Non-pigmented ciliary epithelial cell (primary cell): Measurements from ENCODE around the gene SEMA3F.
"Not testable (repeated sequence)": the region's sequence is repeated elsewhere in the genome, so short reads cannot be mapped to it uniquely, and the experiment has no call there.

Source experiments
- DNase-seq: peaks from one replicate; pipeline ENCODE4 v3.0.0-alpha.2; 2010; ENCODE audit warnings: low read depth

The SEMA3F gene

DNA sequence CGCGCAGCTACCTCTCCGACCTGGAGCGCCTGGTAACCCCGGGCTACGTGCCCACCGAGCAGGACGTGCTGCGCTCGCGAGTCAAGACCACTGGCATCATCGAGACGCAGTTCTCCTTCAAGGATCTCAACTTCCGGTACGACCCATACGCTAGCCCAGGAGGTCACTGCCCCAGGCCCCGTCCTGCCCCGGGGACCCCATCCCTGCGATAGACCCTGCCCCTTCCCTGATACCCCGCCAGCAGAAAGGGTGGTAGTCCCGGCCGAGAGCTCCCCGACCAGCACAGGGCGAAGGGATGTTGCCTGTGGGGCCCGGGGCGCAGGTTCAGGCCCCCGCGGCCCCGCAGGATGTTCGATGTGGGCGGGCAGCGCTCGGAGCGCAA is 38.6 kb downstream of the SEMA3F start:
- no peak for DNase-seq

DNA sequence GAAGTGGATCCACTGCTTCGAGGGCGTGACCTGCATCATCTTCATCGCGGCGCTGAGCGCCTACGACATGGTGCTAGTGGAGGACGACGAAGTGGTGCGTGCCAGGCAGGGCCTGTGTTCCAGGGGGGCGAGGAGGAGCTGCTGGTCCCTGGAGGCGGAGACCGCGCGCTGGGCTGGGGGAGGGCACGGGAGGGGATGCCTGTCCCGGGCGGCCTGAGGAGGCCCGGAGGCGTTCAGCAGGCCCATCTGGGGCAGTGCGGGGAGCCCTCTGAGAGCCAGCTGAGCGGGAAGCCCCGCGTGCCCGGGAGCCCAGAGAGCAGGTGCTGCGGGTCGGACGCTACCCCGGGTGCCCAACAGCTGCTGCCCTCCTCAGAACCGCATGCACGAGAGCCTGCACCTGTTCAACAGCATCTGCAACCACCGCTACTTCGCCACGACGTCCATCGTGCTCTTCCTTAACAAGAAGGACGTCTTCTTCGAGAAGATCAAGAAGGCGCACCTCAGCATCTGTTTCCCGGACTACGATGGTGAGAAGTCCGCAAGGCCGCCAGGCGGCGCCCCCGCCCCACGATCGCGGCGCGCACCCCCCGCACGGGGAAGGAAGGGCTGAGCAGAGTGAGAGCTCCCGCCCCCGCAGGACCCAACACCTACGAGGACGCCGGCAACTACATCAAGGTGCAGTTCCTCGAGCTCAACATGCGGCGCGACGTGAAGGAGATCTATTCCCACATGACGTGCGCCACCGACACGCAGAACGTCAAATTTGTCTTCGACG is 39.2 kb downstream of the SEMA3F start:
- no peak for DNase-seq

DNA sequence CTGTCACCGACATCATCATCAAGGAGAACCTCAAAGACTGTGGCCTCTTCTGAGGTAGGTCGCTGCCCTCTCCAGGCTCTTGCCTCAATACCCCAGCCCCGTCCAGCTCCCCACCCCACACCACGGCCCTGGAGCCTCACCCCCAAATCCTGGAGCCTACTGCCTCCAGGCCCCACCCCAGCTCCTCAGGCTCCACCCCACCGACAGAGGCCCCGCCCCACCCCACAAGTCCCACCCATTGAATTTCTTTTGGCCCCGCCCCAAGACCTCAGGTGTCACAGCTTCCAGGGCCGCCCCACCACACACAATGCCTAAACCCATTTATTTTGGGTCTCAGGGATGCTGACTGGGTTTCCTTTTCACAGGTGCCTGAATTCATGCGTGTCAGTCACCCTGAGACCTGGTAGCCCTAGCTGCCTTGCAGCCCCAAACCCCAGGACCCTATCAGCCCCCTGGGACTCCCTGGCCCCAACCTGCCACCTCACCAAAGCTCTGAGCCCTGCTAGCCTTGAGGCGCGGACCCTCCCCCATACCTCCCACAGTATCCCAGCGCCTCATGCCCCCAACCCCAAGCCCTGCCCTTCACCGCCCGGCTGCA is 39.9 kb downstream of the SEMA3F start:
- no peak for DNase-seq

DNA sequence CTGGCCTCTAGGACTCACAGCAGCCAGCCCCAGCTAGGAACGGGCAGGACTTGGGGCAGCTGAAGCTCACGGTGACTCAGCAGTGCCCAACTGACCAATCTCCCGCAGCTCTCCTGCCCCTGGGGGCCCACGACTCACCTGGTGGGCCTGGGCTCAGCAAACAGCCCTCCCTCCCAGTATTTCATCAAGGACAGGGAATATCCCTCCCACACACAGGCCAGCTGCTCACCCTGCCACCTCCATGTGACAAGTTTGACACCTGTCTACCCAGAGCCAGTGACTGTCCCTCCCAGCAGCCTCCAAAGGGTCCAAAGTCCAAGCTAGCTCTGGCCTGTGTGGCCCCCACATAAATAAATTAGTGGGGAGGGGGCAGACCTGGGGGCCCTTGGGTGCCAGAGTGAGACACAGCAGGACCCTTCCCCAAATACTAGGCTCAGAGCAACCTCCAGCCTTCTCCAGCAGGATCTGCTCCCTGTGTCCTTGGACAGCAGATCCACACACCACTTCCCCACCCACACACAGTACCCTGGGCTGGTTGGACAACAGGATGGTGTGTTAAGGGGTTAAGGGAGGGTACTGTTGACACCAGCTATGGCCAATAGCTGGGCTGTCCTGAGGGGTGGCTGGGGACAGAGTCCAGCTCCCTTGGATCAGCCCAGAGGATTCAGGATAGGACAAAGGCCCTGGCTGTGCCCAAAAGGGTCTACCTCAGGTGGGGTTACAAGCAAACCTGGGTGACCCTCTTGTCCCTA is 40.6 kb downstream of the SEMA3F start:
- DNase-seq: no peak

DNA sequence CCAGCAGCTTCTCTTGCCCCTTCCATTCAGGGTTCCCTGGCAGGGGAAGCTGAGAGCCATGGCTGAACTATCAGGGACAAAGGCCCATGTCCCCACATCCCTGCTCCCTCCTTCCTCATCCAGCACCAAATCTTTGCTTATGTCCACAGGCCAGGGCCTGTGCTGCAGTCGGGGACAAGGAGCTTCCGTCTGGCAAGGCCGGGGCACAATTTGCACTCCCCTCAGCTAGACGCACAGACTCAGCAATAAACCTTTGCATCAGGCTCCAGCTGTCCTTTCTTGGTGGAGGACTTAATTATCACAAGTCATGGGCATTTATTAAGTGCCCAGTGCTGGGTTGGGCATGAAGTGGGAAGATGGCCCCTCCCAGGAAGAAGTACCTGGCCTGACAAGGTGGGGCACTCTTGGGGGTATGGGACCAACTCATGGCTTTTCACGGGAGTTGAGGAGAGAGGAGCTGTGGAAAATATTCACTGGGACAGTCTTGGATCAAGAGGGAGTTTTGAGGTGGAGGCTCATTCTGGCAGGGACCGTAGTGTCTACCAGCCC is 41.2 kb downstream of the SEMA3F start:
- no peak for DNase-seq

DNA sequence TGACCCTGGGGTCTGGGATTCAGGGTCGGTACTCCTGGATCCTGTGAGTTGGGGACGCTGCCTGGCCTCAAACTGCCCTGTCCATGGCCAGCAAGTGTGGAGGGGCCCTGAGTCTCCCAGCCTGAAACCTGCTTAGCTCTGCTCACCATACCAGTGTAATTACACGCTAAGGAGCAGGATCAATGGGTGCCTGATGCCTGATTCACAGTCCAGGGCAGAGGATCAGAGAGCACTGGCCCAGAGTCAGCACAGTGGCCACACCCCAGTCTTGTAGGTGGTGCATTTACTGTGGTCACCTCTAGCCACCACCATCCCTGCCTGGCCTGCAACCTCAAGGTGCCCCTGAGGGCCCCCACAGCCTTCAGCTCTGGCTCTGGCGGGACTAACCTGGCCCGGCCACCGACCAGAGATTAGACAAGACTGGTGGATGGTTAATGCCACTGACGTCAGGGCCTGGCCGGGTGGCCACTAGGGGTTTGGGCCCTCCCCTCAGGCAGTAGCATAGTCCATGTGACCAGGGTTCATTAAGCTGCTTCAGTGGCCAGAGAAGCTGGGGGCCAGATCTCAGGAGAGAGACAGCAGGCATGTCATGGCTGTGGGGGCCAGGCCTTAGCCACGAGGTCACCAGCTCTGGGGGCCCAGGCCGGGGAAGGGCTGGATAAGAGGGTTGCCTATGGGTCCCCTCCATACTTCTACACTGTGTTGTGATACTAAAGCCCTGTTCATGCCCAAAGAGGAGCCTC is 46.6 kb downstream of the SEMA3F start:
- no peak for DNase-seq

DNA sequence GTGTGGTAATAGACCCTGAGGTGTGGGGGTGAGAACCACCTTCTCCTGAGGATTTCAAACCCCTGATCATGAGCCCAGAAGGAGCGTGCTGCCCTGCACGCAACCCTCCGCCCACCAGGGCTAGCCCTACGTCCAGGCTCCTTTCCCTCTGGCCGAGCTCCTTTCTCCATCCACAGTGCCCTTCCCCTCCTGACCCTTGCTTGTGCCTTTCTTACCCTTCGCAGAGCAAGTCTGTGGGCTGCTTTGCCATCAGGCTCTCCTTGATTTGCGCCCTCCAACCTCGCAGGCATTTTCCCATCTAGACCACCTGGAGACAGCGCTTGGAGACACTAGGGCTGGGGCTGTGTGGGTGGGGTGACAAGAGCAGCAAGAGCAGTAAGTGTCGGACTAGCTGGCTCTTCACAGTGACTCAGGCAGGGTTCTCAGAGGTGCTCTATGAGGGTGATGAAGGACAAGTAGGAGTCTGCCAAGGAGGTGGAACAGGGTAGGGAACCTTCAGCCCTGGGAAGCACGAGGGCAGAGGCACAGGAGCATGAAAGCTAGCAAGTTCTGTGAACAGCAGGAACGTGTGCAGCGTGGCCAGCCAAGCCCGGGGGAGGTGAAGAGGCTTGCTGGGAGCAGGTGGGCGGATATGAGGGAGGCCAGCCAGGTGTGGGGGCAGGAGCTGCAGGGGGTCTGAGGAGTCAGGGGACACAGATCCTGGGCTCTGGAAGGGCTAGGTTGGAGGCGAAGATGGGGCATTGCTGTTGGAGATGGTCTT is 47.4 kb downstream of the SEMA3F start:
- DNase-seq: no peak

DNA sequence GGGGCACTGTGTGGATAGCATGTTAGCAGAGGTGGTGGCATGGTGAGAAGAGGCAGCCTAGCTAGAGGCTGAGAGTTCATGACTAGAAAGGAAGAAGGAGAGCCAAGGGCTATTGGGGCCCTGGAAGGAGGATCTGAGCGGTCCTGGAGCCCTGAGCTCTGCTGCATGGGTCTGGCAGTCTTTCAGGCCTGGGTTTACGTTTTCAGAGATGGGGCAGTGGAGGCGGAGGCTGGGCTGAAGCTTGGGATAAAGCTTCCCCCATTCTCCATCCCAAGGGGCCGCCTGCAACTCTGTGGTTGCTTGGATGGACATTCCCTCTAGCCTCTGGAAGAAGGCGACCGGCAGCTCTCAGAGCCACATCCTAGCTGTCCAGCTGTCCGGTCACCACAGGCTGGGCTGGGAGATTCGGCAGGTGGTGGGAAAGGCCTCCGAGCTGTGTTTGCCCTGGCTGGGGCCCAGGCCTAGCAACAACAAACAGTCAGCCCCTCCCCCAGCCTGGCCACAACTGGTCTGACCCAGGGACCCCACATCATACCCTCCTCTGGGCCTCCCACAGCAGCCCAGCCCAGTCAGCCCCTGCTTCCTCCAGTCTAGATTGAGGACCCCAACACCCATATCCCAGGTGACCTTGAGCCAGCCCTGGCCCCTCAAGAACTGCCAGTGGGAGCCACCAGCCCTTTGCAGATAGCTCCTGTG is 48.1 kb downstream of the SEMA3F start:
- no peak for DNase-seq

DNA sequence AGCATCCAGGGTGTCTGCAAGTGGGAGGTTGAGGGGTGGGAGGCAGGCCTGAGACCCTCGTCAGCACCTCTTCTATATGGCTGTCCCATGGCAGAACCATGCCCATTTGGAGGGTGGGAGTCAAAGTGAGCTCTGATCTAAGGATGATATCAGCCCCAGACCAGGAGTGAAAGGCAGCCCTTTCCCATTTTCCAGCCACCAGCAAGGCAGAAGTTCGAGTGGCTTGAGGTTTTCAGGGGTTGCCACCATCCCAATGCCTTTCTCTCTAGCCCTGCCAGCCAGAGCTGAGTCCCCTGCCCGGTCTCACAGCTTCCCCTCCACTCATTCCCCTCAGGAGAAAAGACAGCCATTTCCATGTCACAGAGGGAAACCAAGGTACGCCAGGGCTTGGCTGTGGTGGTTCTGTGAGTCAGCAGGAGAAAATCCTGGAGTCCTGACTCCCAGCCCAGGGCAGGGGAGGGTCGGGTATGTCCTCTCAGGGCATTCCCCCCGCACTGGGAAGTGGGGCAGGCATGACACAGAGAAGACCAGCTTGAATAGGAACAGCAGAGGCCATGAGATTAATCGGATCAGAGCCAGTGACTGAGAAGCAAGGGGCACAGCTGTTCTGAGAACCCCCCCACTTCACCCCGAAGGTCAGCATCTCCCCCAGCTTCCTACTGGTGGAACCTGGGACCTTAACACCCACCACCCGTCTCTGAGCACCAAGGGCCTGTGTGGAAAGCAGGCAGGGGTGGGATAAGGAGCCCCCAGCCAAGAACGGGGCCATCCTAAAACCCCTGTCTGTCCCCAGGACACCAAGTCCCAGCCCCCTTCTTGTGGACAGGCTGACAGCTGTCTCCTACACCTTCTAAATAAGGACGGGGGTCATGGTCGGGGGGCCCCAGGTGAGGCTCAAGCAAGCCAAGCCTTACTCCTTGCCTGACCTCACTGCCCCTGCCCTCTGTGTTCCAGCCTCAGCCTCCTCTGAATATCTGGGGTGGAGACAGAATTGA is 49.0 kb downstream of the SEMA3F start:
- no peak for DNase-seq

DNA sequence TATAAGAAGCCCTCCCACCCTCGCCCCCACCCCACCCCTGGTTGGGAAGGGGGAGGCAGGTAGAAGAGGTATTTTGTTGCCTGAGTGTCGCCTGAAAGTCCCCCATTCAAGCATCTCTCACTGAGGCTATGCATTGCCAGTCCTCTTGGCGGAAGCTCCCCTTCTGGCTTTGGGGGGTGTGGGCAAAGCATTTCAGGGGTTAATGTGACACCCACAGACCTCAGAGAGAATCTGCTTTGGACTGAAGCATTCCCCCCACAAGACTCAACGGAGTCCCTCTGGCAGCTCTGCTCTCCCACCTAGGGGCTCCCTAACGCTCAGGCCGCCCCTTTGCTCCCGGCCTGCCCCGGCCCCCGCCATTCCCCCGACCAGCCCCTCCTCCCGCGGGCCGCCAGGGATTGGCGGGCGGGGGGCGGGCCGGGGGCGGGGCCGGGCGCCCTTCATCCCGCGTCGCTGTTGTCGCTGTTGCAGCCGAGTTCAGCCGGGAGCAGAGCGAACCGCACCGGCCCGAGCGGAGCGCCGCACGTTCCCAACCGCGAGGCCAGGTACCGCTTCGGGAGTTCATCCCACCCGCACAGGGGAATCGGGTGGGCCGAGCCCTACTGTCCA is 49.8 kb downstream of the SEMA3F start, which contains the start of gene SLC38A3:
TSS of gene SLC38A3 (plus strand) at position 468 of the 609 bp plus-strand sequence. CDS start 8,929 bp downstream, outside the sequence.
- DNase-seq: no peak

DNA sequence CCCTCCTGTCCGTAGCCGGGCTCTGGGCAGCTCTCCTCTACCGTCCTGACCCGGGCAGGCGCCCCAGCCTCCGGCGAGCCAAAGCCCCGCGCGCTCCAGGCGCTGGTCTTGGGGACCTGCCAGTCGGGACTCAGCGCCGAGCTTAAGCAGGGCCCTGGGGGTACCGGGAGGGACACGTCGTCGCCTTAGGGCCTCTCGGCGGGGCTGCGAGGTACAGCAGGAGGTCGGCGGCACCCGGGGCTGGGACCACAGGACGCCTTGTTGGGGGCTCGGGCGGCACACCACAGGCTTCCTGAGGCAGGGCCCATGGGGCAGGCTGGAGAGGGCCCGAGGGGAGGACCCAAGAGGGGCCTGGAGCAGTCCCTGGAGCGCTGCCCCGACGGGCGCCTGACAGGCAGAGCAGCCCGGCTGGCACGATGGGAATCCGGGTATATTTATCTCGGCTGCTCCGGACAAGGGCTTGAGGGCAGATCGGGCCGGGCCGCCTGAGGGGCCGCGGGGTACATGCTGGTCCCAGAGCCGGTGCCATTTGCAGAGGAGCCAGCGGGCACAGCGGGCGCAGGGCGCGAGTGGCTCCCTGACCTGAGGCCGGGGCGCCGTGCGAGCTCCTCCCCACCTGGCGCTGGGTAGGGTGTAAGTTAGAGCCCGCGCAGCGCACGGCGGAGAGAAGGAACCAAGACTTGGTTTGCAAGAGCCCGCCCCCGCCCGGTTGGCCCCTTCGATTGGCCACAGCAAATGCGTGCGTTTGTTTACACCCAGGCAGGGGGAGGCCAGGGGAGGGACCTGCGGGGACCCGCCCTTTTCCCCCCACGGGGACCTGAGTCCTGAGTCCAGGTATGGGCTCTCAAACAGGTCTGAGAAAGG is 50.5 kb downstream of the SEMA3F start:
- DNase-seq: no peak

DNA sequence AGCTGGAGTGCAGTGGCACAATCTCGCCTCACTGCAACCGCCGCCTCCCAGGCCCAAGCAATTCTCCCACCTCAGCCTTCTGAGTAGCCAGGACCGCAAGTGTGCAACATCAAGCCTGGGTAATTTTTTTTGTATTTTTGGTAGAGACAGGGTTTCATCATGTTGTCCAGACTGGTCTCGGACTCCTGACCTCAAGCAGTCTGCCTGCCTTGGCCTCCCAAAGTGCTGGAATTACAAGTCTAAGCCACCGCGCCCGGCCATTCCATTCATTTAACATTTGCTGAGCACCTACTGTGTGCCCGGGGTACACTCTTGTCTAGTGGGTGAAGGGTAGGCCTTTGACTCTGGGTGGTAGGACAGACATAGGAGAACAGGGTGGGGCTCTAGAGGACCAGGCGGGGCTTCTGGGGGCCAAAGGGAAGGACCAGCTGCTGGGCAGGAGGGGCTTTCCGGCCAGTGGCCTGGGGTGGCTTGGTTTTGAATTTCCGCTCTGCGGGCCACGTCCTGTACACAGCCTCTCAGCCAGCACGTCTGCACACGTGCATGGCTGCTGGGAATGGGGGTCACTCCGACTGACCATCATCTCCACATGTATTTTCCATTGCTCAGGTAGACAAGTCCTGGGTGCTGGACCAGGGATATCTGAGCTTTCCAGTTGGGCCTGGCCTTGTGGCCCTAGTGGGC is 52.4 kb downstream of the SEMA3F start:
- DNase-seq: no peak

DNA sequence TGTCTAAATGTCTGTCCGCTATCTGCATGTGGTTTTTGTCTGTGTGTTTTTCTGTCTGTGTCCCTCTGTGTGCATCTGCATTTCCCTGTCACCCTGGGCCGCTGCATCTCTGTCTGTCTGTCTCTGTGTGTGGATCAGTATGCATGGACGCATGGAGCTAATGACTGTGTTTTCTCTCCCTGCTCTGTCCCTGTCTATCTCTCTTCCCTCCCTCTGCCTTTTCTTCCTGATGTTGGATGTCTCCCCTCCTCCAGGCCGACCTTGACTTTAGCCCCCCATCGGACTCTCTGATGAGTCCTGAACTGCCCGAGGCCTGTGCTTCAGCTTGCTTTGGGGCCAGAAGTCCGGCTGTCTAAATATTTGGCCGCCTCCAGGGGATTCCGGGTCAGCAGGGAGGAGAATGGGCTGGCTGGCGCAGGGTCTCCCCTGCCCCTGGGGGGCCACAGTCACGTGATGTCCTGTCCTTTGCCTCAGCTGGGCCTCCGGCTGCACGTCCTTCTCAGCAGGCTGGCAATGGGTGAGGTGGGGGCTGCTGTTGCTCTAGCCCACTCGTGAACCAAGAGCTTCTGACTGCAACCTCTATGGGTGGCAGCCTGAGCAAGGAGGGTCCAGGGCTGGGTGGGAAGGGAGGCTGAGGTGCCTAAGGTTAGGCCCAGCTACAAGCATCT is 53.7 kb downstream of the SEMA3F start:
- DNase-seq: no peak

DNA sequence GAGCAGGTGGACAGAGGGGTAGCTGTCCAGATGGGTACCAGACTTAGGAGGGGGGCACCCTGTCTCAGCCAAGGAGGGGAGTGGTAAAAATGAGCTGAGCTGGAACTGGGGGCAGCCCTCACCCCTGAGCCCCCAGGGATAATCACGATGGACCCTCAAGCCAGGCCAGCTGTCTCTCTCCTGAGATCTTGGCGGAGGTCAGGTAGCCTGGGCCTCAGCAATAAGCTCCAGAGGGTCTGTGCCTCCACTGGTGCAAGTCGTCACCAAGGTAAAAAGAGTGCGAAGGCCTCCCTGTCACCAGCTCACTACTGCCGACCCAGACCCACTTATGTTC is 55.0 kb downstream of the SEMA3F start:
- no peak for DNase-seq

DNA sequence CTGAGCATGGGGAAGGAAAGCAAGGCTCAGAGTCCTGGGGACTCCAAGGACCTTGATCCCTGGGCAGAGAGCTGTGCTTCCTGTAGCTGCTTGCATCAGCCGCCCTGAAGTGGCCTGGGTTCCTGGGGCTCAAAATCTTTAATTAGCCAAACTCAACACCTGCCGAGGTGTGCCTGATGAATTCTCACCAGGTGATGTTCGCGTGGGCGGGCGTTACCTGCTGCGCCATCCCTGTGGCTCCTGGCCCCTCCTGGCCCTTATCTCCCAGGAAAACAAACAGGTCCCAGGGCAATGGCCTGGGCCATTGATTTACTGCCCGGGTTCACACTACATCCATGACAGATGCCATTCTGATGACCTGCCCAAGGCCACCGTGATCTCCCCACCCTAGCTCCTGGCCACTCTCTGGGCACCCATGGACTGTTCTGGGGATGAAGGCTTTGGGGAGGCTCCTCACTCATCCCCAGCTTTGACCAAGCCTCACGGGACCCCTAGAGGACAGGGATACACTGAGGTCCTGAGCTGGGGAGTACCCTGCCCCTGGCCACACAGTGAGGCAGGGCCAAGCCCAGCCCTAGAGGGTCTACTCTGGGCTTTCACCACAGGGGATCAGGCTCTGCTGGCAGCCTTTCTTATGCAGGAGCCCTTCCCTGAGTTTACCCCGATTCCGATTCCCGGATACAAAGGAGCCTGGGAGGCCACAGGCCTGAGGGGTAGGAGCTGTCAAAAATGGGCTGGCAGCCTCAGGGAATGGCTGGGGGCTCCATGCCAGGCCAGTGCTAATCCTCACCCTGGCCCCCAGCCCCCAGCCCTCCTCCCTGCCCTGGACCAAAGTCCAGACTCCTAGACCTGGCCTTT is 55.6 kb downstream of the SEMA3F start:
- DNase-seq: no peak

DNA sequence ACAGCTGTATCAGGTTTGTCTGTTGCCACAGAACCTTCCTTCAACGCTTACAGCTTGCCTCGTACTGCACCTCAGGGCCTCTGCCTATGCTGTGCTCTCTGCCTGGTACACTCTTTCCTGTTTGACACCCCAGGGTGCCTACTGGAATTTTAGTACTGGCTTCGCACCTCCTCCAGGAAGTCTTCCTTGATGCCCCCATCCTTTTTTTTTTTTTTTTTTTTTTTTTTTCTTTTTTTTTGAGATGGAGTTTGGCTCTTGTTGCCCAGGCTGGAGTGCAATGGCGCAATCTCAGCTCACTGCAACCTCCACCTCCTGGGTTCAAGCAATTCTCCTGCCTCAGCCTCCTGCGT is 56.2 kb downstream of the SEMA3F start:
- not testable (repeated sequence) for DNase-seq
